ENCODE results near the gene TEX261.

TEX261 gene

DNA sequence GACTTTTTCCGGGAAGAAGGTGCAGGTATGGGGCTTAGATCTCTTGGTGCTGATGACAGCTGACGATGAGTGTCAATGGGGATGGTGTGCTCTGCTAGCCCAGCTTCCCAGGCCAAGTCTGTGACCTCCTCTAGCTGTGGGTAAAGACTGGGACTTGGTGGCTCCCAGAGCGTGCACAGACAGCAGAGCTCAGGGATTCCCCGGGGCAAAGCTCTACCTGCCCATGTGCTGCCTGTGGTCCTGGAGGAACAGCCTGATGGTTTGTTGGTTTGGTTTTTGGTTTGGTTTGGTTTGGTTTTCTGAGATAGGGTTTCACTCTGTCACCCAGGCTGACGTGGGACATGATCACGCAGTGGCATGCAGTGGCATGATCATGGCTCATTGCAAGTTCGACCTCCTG, 39.8 kb downstream of the TEX261 start:
- DNase-seq, result no peak

GRCh38 chr2:70949086-70949485, 45.6 kb downstream of the TEX261 start:
- no peak for DNase-seq

DNA sequence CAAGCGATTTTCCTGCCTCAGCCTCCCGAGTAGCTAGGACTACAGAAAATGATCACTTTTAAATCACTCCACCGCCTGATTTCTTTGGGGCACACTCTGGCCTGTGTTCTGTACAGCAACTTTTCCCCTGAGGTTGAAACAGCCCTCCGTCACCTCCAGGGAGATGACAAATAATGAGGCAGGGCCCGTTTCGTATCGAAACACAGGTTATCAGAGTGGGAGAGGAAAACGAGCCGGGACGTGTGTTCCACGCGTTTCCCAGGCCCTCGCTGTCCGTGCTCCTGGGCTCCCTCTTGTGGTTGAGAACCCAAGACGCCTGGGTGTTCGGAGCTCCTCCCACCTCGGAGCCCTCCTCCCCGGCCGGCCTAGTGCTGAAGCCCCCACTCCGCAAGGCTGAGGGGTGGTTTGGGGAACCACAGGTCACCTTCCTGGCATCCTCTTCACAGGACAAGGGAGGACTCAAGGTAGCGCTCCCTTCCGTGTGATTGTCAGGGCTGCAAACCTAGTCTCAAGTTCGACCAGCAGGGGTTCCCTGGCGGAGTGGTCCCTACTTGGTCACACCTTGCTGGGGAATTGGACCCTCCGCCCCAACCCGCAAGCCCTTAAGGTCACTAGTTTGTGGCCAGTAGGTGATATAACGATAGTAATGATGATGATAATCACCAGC, 46.2 kb downstream of the TEX261 start:
- DNase-seq, result peak; percentile 61

- DNase-seq, result no peak
These were observed 47.0 kb downstream of the TEX261 start for GRCh38 chr2:70947556-70948184.

GRCh38 chr2:70946832-70947442, 47.7 kb downstream of the TEX261 start:
- DNase-seq, result peak; percentile 59

DNA sequence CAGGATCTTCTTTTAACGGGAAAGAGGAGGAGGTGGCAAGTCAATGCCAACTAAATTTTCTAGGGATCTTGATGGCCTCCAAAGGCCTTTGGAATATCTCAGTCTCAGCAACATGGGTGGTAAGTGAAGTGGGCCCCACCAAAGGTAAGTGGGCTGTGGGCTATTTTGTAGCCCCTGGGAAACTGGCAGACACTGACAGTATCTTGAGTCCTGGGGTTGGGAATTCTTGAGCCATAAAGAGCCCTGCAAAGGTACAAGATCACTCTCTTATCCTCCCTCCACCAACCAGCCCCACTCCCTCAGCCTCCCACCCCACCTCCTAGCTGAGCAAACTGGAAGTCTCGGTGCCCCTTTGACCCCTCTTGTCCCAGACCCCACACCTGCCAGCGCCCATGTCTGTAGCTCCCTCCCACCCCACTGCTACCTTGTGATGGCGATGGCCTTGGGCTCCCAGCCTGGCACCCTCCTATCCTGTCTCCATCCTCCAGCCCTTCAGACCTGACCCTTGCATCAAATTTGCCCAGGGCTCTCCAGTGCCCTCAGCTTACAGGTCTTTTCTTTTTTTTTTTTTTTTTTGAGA, 50.5 kb downstream of the TEX261 start:
- DNase-seq, result no peak

DNA sequence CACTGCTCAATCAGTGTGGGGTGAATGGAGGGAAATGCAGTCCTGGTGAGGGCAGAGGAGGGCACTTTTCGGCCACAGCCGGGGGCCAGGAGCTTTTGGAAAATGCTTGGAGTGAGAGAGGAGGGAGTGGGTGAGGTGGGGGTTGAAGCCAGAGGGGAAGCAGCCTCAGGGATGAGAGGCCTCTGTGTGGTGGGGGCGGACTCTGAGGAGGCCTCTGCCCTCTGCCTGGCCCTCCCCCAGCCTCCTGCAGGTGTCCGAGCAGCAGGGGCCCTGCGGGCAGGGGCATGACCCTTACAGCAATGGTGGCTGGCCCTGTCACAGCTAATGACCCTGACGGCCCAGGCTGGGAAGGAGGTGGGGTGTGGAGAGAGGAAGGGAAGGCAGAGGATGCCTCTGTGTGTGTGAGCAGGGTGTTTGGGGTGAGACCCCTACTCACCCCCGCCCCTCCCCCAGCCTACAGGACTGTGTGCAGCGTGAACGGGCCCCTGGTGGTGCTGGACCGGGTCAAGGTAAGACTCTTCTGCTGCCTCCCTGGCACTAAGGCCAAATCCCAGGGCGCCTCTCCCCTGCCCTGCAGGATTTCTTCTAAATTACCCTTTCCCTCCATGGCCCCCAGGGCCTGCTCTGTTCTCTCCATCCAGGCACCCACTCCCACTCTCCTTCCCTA, 51.3 kb downstream of the TEX261 start:
- DNase-seq, result no peak

GRCh38 chr2:70942396-70943204, 52.1 kb downstream of the TEX261 start:
- no peak for DNase-seq

DNA sequence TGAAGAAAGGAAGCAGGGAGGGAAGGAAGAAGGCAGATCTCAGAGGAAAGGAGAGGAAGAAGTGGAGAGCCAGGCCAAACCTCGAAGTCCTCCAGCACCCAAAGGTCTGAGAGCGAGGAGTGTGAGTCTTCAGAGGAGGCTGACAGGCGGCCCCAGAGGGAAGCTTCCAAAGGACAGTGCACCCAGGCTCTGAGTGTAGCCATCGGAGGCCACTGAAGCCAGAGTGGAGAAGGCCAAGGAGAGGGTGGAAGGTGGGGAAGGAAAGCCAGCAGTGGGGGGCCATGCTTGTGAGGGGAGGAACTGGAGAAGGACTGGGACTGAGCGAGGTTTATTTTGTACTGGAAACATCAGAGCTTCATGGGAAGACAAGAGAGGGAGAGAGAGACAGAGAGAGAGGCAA, 53.0 kb downstream of the TEX261 start:
- DNase-seq, result no peak

DNA sequence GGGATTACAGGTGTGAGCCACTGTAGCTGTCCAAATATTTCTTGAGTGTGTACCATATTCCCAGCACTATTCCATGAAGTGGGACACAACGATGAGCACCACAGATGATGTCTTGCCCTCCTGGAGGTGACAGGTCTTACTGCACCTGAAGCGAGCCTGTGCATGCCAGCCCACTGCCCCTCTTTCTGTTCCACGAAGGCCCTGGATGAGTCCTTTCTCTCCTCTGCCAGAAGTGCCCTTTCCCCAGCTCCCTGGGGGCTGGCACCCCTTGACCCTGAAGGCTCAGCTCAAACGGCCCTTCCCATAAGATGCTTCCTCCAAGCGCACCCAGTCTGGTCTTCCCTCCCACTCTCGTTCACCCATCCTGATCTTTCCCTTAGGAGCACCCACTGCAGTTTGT, 53.5 kb downstream of the TEX261 start:
- DNase-seq, result no peak

- no peak for DNase-seq
These were observed 54.7 kb downstream of the TEX261 start for GRCh38 chr2:70939839-70940580.

DNA sequence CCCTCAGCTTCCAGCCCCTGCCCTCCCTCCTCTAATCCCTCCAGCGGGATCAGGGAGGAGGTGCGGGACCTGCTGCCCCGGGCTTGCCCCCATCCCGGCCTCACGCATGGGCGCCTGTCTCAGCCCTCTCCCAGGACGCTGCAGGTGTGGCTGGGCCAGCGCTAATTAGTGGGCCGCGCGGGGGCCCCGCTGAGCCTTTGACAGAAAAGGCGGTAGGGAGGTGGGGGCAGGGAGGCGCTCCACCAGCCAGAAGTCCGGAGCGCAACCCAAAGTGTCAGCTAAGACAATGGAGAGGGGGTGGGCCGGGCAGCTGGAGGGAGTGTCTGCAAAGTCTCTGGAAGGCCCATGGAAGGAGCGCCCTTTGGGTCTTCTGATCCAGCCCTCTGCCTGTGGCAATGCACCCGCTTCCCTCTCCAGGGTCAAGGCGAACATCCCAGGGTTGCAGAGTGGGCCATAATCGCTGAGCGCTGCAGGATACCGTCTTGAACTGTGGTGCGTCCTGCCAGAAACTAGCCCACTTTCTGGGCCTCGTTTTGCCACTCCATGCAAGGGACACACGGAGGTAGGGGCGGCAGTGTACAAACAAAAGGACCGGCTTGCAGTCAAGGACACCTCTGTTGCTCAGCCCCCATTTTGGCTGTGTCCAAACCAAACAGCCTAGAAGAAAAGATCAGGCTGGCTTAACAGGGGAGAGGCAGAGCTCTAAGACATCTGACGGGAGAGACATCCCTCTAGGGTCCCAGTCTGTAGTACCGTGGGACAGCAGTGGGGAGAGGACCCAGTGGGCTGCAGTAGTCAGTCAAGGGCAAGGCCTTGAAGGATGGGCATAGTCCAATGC, 55.5 kb downstream of the TEX261 start:
- peak; percentile 70 for DNase-seq

DNA sequence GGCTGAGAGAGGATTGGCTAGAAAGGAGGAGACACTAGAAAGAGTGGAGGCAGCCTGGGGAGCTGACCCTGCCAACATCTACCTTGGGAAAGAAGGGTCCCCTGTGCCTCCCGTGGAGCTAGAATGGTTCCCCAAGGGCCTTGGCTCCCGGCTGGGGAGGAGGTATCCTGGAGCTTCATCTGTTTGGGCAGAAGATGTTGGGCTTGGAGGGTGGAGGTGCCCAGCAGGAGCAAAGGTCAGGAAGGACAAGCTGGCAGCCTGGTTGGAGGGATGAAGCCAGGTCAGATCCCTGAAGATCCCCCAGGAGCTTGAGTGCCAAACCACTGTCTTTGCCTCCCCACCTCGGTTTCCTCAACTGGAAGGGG, 56.1 kb downstream of the TEX261 start:
- no peak for DNase-seq

DNA sequence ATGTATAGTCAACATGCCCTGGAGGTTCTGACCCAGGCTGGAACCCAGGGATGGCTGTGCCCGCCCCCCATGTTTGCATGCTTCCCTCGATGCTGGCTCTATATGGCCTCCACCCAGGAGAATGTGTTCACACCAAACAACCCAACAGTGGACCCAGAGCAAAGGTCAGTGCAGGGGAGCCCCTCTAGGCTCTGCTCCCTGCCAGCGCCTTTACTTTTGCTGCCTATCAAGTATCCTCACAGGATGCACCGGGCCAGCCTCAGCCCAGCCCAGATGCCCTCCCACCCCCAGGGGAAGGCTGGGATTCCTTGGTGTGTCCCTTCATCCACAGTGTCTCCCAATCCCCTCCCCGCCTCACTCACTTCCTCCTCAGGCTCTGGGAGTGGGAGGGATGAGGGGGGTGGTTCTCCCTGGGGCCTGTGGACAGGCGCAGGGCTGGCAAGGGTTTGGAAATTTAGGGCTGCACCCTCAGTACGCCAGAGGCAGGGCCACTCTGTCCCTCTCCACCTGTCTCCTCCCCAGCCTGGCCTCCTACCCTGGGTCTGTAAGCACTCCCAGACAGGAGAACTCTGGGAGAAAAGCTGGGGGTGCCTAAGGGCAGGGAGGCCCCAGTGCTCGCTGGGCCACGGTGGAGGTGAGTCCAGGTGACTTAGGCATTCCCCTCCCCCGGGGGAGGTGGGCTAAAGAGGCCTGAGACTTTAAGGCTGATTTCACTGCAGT, 56.6 kb downstream of the TEX261 start:
- DNase-seq, result peak; percentile 13

DNA sequence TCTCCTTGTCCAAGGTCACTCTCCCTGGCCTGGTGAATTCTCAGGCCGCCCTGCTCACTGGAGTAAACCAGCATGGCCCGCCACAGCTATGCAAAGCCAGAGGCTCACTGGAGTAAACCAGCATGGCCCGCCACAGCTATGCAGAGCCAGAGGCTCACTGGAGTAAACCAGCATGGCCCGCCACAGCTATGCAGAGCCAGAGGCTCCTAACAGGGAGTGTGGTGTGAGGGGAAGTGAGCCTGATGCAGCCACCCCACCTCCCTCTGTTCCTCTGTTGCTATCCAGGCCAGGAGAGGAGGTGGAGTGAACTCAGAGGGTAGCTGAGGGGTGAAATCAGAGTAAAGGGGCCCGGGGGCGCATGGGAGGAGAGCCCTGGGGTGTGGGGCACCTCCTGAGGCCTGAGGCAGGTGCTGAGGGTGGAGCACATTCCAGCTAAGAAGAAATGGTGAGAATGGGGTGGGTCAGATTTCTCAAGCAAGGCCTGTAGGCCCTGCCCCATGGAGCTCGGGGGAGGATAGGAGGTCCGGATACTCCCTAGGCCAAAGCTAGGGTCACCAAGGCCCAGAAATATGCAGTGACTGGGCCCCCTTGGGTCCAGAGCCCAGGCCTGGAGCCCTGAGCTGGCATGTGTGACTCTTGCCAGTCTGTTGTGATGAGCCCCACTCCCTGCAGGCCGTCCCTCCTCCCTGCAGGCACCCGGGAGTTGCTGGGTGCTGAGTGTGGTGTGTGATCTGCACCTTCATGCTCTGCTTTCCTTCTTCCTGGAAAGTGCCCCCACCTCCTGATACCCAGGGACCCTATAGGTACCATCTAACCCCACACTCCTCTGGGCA, 57.5 kb downstream of the TEX261 start:
- no peak for DNase-seq

DNA sequence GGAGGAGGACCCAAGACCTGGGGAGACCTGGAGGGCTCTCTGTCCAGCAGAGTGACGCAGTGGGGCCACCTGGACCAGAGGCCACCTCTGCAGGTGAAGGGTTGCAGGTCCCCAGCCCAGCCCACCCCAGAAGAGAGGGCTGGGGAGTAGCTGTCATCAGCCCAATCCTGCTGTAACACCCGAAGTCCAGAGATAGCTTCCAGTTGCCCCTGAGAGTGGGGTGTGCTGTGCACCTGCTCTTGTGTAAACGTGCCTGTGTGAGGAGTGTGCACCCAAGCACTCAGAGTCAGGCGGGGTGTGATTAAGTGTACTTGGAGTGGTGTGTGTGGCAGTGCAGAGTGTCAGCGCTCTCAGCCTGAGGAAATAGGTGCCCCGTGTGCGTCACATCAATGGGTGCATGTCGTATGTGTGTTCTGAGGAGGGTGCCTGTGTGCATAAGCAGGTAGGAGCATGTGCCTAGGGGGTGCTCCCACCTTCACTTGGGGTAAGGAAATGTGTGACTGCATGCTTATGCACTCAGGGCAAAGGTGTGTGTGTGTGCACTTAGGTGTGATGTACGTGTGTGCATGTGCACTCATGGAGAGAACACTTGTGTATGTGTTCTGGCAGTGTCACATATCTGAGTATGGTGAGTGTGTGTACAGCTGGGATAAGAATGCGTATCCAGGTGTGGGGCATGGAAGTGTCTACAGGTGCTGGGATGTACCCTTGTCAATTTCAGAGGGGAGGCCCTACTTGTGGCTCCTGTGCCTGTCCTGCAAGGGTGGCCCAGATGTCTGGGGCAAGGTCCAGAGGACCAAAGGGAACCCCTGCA, 58.3 kb downstream of the TEX261 start:
- peak; percentile 13 for DNase-seq

Measured in NCI-H69 (cell line).